ENCODE results near the gene ULBP1. TPM values are rescaled to one million over a fixed set of nuclear protein-coding genes. Genes with fewer than 3 reads are reported as not detected.
"Not testable (repeated sequence)": the region's sequence is repeated elsewhere in the genome, so short reads cannot be mapped to it uniquely, and the experiment has no call there.

Gene ULBP1
- total RNA-seq, 5 donors from 2014 or later (not counting 1 experiment from before 2014, with no cell fraction given) = 0.13 to 0.23 (median 0.14) TPM; not detected in 1

DNA sequence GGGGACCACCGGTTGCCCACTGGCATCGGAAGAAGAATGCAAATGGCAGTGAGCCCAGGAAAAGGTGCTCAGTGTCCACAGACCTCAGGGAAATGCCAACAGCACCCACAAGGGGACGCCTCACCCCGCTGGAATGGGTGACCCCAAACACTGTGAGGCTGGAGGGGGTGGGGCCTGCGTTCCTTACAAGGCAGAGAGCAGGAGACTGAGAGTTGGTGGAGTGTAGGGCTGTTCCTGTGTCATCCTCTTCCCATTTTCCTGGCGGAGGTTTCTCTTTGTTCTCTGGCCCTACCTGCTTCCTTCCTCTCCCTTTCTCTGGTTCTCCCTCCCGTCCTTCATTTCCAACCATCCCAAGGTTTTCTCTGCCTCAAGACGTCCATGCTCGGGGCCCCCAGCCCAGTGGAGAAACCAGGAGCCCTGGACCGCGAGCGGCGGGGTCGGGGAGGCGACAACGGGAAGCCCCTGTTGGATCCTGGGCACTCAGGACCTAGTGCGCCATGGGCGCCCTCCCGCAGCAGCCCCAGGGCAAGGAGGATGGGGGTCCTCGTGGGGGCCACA is 25.7 kb upstream of the ULBP1 start:
- WGBS (ENCODE audit: insufficient coverage) = 1% methylated on average over 15 of the region's 20 CpGs
- ATAC-seq (replicated peaks in 1 of 4); H3K27ac ChIP-seq (ENCODE audit: low read length); H3K36me3 ChIP-seq (ENCODE audit: control insufficient read depth in 2 of 2, extremely low read depth in 1 of 2, insufficient read depth in 1 of 2, low read length in 1 of 2); POLR2A ChIA-PET; CTCF ChIA-PET; H3K36me3 Mint-ChIP-seq; H3K9me3 Mint-ChIP-seq; H3K9me3 ChIP-seq; H3K27ac Mint-ChIP-seq; DNase-seq: not testable (repeated sequence)
- H3K27me3 ChIP-seq (replicated peaks in 1 of 2; ENCODE audit: control insufficient read depth in 2 of 2, extremely low read depth in 1 of 2, insufficient read depth in 2 of 2, low read length in 1 of 2) = peaks cover 23 to 81% of the 10 kb centered on the region in 2 experiments
- Mint-ChIP-seq H3K4me3 (peak overlapping the region; percentile 70 to 91 (median 76)), H3K4me1 (peaks cover 31 to 49% (median 38%) of the 10 kb centered on the region in 3 donors), H3K27me3 (peaks cover 61 to 76% of the 10 kb centered on the region in 2 donors)
- peak overlapping the region; percentile 45 to 62 for H3K4me3 ChIP-seq (ENCODE audit: control insufficient read depth in 1 of 2, extremely low read depth in 1 of 2, low read length in 1 of 2)
- H3K4me1 ChIP-seq (ENCODE audit: control insufficient read depth in 1 of 2, extremely low read depth in 1 of 2, insufficient read depth in 2 of 2, low read length in 2 of 2) = peaks cover 0 to 42% of the 10 kb centered on the region in 2 experiments

DNA sequence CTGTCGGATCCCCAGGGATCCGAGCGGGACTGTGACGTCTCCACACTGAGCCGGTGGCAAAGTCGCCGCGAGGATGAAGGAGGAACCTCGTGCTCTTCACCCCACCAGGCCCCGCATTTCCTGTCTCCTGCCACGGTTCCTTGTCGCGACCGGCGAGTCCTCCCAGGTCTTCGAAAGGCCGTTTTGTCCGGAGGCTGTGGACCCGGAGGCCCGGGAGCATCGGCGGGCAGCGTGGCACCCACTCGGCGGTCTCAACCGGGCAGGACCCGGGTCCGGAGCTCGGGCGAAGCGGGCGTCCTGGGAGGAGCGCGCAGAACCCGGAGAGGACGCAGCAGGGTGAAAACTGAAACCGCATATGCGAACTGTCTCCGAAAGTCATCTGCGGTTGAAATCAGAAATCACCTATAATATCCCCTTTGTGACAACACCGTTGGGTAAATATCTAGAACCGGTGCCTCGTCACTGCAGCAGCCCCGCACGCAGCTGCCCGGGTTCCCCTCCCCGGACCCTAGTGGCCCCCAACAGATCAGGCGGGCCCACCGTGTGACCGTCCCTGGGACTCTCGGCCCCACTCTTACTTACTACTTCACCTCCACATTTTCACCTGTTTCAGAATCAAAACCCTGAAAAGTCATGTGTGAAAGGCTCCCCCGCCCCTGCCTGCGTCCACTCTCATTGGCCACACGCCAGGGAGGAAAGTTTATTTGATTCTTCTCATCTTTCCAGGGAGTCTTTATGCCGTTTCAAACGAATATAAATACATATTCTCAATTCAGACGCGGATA is 25.0 kb upstream of the ULBP1 start:
- H3K4me1 Mint-ChIP-seq = peaks cover 31 to 50% (median 38%) of the 10 kb centered on the region in 3 donors
- under 1% methylated on average over 56 of the region's 58 CpGs for WGBS (ENCODE audit: insufficient coverage)
- POLR2A ChIA-PET = no interaction called here

DNA sequence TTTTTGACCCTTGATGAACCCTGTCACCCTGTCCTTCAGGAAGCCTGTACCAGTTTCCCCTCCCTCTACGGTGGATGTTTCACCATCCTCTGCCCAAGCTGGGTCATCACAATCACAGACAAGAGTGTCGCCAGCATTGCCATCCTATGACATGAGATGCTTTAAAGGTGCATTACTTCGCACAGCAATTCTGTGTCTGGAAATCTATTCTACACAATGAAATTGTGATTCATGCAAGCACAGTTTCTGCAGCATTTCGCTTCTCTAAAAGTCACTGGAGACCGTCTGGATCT is 24.4 kb upstream of the ULBP1 start:
- Histone ChIP-seq H3K36me3 (ENCODE audit: control insufficient read depth in 2 of 2, extremely low read depth in 1 of 2, insufficient read depth in 1 of 2, low read length in 1 of 2) (no peaks in the 10 kb centered on the region), H3K4me3 (ENCODE audit: control insufficient read depth in 1 of 2, extremely low read depth in 1 of 2, low read length in 1 of 2) (no peak overlapping the region), H3K9me3 (no peaks in the 10 kb centered on the region), H3K27ac (ENCODE audit: low read length) (no peak overlapping the region), H3K4me1 (ENCODE audit: control insufficient read depth in 1 of 2, extremely low read depth in 1 of 2, insufficient read depth in 2 of 2, low read length in 2 of 2) (peaks cover 0 to 41% of the 10 kb centered on the region in 2 experiments), H3K27me3 (replicated peaks in 1 of 2; ENCODE audit: control insufficient read depth in 2 of 2, extremely low read depth in 1 of 2, insufficient read depth in 2 of 2, low read length in 1 of 2) (peaks cover 23 to 74% of the 10 kb centered on the region in 2 experiments)
- H3K4me3 Mint-ChIP-seq = peak overlapping the region; percentile 70 to 91 (median 76)
- H3K36me3 Mint-ChIP-seq = no peaks in the 10 kb centered on the region
- H3K27me3 Mint-ChIP-seq = peaks cover 51 to 67% of the 10 kb centered on the region in 2 donors
- H3K9me3 Mint-ChIP-seq = no peaks in the 10 kb centered on the region
- WGBS (ENCODE audit: insufficient coverage) = 28% methylated on average over 5 of the region's 5 CpGs
- DNase-seq (peak in 1 of 35 experiments; percentile 39), ATAC-seq (replicated peaks in 1 of 4) (no peak)
- peak overlapping the region in 1 of 2 donors; percentile 80 for H3K27ac Mint-ChIP-seq
- POLR2A ChIA-PET = no interaction called here
- H3K4me1 Mint-ChIP-seq = peaks cover 30 to 49% (median 36%) of the 10 kb centered on the region in 3 donors
- CTCF ChIA-PET = no interaction called here

More for the DNA sequence above, 25.0 kb upstream of the ULBP1 start:
- H3K27ac Mint-ChIP-seq = peak overlapping the region in 1 of 2 donors; percentile 80
- CTCF ChIA-PET = no interaction called here
- Histone ChIP-seq H3K27ac (ENCODE audit: low read length) (no peak overlapping the region), H3K4me3 (ENCODE audit: control insufficient read depth in 1 of 2, extremely low read depth in 1 of 2, low read length in 1 of 2) (peak overlapping the region; percentile 45 to 62), H3K27me3 (replicated peaks in 1 of 2; ENCODE audit: control insufficient read depth in 2 of 2, extremely low read depth in 1 of 2, insufficient read depth in 2 of 2, low read length in 1 of 2) (peaks cover 23 to 75% of the 10 kb centered on the region in 2 experiments), H3K4me1 (ENCODE audit: control insufficient read depth in 1 of 2, extremely low read depth in 1 of 2, insufficient read depth in 2 of 2, low read length in 2 of 2) (peaks cover 0 to 42% of the 10 kb centered on the region in 2 experiments), H3K36me3 (ENCODE audit: control insufficient read depth in 2 of 2, extremely low read depth in 1 of 2, insufficient read depth in 1 of 2, low read length in 1 of 2) (no peaks in the 10 kb centered on the region), H3K9me3 (no peaks in the 10 kb centered on the region)
- DNase-seq (peak in 31 of 35 experiments; percentile 27 to 88 (median 46)), ATAC-seq (replicated peaks in 1 of 4) (peak in 1 of 4 experiments; percentile 53)
- H3K4me3 Mint-ChIP-seq = peak overlapping the region; percentile 70 to 91 (median 76)
- no peaks in the 10 kb centered on the region for H3K9me3 Mint-ChIP-seq
- no peaks in the 10 kb centered on the region for H3K36me3 Mint-ChIP-seq
- peaks cover 55 to 71% of the 10 kb centered on the region in 2 donors for H3K27me3 Mint-ChIP-seq

GRCh38 chr6:149939909-149940671 is 23.7 kb upstream of the ULBP1 start:
- no peaks in the 10 kb centered on the region for H3K36me3 ChIP-seq (ENCODE audit: control insufficient read depth in 2 of 2, extremely low read depth in 1 of 2, insufficient read depth in 1 of 2, low read length in 1 of 2)
- Mint-ChIP-seq H3K9me3 (no peaks in the 10 kb centered on the region), H3K4me1 (peaks cover 30 to 47% (median 34%) of the 10 kb centered on the region in 3 donors), H3K27me3 (peaks cover 43 to 59% of the 10 kb centered on the region in 2 donors), H3K4me3 (peak overlapping the region in 2 of 3 donors; percentile 59 to 91), H3K36me3 (no peaks in the 10 kb centered on the region), H3K27ac (peak overlapping the region in 1 of 2 donors; percentile 19)
- H3K27ac ChIP-seq (ENCODE audit: low read length) = no peak overlapping the region
- CTCF ChIA-PET = interaction anchor here in 1 of 2 donors (1.1 to 1.2 kb wide), 2 partner anchors 44 to 77 kb away, joined by 3 read pairs; no protein-coding TSS in a partner anchor
- WGBS (ENCODE audit: insufficient coverage) = no CpG with 5 or more reads among the region's 6 CpGs
- no peak for ATAC-seq (replicated peaks in 1 of 4)
- no peak for DNase-seq
- POLR2A ChIA-PET = no interaction called here
- peaks cover 0 to 38% of the 10 kb centered on the region in 2 experiments for H3K4me1 ChIP-seq (ENCODE audit: control insufficient read depth in 1 of 2, extremely low read depth in 1 of 2, insufficient read depth in 2 of 2, low read length in 2 of 2)
- peaks cover 22 to 66% of the 10 kb centered on the region in 2 experiments for H3K27me3 ChIP-seq (replicated peaks in 1 of 2; ENCODE audit: control insufficient read depth in 2 of 2, extremely low read depth in 1 of 2, insufficient read depth in 2 of 2, low read length in 1 of 2)
- no peaks in the 10 kb centered on the region for H3K9me3 ChIP-seq
- H3K4me3 ChIP-seq (ENCODE audit: control insufficient read depth in 1 of 2, extremely low read depth in 1 of 2, low read length in 1 of 2) = no peak overlapping the region

GRCh38 chr6:149940672-149940982 is 23.1 kb upstream of the ULBP1 start:
- Mint-ChIP-seq H3K27ac (no peak overlapping the region), H3K4me3 (peak overlapping the region in 2 of 3 donors; percentile 59 to 91), H3K9me3 (no peaks in the 10 kb centered on the region), H3K4me1 (peaks cover 30 to 47% (median 34%) of the 10 kb centered on the region in 3 donors), H3K36me3 (no peaks in the 10 kb centered on the region), H3K27me3 (peaks cover 38 to 53% of the 10 kb centered on the region in 2 donors)
- ChIA-PET CTCF (interaction anchor here (1.1 to 1.2 kb wide), 3 partner anchors 21 to 76 kb away, joined by 3 to 4 read pairs (median 3); no protein-coding TSS in a partner anchor), POLR2A (no interaction called here)
- Histone ChIP-seq H3K4me1 (ENCODE audit: control insufficient read depth in 1 of 2, extremely low read depth in 1 of 2, insufficient read depth in 2 of 2, low read length in 2 of 2) (peaks cover 0 to 38% of the 10 kb centered on the region in 2 experiments), H3K27ac (ENCODE audit: low read length) (no peak overlapping the region), H3K27me3 (replicated peaks in 1 of 2; ENCODE audit: control insufficient read depth in 2 of 2, extremely low read depth in 1 of 2, insufficient read depth in 2 of 2, low read length in 1 of 2) (peaks cover 17 to 61% of the 10 kb centered on the region in 2 experiments), H3K36me3 (ENCODE audit: control insufficient read depth in 2 of 2, extremely low read depth in 1 of 2, insufficient read depth in 1 of 2, low read length in 1 of 2) (no peaks in the 10 kb centered on the region), H3K4me3 (ENCODE audit: control insufficient read depth in 1 of 2, extremely low read depth in 1 of 2, low read length in 1 of 2) (no peak overlapping the region), H3K9me3 (no peaks in the 10 kb centered on the region)
- 62% methylated on average over 4 of the region's 6 CpGs for WGBS (ENCODE audit: insufficient coverage)
- no peak for DNase-seq
- ATAC-seq (replicated peaks in 1 of 4) = no peak

All from T-cell (primary cell).